Fibroblast of pulmonary artery (primary cell): ENCODE results near the gene PELI1.

ENCODE experiments used
- DNase-seq: peaks from one replicate; pipeline ENCODE4 v3.0.0-alpha.2; 2010; ENCODE audit warnings: low read depth
- H3K4me3 ChIP-seq: replicated peaks from 2 replicates; pipeline ENCODE4 v1.5.1; 2011; ENCODE audit warnings: low read depth, mild to moderate bottlenecking, control low read depth, low read length, moderate library complexity
- TF ChIP-seq, protein P1 (sequence below): IDR thresholded peaks from 2 replicates; pipeline ENCODE4 v1.5.1; 2011; ENCODE audit warnings: mild to moderate bottlenecking, control low read depth, low read length, inconsistent platforms; ENCODE audit errors: missing control alignments

The PELI1 gene

DNA sequence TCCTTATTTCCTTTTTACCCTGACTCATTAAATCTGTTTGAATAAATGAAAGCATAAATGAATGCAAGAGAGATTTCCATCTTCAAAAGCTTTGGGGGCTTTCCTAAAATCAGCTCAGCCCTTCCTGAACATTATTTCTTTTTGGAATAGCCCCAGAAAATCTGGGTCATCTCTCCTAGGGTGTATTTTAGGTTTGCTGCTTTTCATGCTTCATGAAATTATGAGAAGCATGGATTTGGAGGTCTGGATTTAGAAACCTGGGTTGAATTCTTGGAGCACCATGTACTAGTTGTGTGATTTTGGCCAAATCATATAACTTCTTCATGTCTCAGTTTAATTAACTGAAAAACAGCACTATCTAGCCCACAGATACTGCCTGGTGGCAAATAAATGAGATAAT, 24.0 kb upstream of the PELI1 start:
- no peak for DNase-seq
- no peak overlapping the region for H3K4me3 ChIP-seq
- TF ChIP-seq, protein P1, sequence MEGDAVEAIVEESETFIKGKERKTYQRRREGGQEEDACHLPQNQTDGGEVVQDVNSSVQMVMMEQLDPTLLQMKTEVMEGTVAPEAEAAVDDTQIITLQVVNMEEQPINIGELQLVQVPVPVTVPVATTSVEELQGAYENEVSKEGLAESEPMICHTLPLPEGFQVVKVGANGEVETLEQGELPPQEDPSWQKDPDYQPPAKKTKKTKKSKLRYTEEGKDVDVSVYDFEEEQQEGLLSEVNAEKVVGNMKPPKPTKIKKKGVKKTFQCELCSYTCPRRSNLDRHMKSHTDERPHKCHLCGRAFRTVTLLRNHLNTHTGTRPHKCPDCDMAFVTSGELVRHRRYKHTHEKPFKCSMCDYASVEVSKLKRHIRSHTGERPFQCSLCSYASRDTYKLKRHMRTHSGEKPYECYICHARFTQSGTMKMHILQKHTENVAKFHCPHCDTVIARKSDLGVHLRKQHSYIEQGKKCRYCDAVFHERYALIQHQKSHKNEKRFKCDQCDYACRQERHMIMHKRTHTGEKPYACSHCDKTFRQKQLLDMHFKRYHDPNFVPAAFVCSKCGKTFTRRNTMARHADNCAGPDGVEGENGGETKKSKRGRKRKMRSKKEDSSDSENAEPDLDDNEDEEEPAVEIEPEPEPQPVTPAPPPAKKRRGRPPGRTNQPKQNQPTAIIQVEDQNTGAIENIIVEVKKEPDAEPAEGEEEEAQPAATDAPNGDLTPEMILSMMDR: no peak

DNA sequence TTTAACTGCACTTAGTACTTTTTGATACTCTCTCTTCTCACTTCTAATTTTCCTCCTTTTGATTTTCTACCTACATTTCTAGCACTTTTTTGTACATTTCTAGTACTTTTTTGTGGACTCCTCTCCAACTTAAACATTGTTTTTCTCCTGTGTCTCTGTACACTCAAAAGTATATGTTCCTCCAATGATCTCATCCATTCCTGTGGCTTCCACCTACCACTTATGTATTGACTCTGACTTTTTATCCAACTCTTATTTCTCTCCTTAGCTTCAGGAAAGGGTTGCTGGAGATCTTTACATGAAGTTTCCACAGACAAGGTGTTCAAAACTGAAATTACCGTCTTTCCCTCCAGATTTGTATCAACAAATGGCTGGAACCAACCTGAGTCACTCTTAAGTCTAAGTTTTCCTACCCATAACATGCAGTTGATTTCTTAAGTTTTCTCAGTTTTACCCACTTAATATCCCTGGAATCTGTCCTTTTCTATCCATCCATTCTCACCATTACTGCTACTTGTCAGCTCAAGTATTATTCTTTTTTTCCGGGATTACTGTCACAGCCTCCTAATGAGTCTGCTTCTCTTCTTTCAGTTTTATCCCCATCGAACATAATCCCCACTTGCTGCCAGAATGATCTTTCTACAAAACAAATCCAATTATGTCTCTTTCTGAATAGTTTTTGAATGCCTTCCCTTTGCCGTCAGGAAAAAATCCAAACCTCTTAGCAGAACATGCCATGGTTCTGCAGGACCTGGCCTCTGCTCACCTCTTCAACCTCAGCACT, 22.6 kb upstream of the PELI1 start:
- DNase-seq: no peak
- no peak overlapping the region for H3K4me3 ChIP-seq
- TF ChIP-seq, protein P1: no peak

DNA sequence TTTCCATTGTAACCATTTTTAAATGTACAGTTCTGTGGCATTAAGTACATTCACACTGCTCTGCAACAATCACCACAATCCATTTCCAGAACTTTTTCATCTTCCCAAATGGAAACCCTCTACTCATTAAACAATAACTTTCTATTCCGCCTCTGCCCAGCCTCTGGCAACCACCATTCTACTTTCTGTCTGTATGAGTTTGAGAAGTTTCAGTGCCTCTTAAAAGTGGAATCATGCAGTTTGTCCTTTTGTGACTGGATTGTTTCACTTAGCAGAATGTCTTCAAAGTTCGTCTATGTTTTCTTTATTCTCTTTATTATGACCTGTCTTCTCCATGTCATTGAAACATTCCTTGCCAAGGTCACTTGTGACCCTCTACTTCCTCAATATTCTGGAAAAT, 22.0 kb upstream of the PELI1 start:
- TF ChIP-seq, protein P1: no peak
- no peak overlapping the region for H3K4me3 ChIP-seq
- no peak for DNase-seq

DNA sequence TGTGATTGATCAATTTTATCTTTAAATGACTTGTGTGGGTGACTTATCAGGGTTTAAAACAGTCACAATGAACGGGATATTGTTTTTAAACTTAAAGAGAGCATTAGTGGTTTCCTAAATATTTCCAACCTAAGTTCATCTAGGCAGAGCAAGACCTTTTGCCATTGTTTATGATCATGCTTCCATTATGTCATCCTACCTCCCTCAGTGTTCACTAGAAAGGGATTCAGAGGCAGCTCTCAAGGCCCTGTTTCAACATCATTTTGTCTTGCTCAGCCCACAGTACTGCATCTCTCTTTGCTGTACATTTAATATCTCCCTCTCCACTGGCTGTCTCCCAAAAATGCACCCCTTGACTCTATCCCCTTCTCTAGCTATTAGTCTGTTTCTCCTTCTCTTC, 21.5 kb upstream of the PELI1 start:
- TF ChIP-seq, protein P1: no peak
- peak; percentile 72 for DNase-seq
- no peak overlapping the region for H3K4me3 ChIP-seq

DNA sequence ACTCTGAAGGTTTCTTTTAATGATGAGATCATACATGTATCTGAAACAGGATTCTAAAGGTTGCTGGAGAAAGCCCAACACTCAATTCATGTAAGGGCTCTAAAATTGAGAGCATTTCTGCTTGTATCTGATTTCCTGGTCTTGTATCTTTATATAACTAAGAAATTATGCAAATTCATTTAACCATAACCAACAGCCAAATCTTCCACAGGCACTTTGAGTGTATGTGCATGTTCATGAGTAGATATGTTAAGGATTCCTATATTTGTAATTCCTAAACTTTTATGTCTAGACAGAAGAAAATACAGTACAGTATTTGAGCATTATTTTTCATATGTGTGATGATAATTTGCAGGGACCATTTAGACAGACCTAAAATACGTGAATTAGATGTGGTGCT, 20.4 kb upstream of the PELI1 start:
- H3K4me3 ChIP-seq: no peak overlapping the region
- TF ChIP-seq, protein P1: no peak
- DNase-seq: no peak

DNA sequence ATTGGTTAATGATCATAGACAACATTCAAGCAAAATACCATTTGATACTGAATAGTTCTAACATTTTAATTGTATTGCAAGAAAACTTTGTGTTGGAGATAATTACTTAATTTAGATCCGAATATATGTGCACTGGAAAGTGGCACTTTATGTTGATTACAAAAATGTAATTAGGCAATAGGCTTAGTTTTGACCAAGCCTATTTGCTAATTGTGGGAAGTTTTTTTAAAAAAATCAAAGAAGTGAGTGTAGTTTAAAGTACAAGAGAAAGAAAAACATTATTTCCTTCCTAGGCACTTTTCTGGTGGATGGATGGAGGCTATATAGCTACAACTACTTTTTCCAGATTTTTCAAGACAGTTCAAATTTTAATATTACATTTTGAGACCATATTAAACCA, 18.3 kb upstream of the PELI1 start:
- DNase-seq: no peak
- TF ChIP-seq, protein P1: no peak
- no peak overlapping the region for H3K4me3 ChIP-seq

DNA sequence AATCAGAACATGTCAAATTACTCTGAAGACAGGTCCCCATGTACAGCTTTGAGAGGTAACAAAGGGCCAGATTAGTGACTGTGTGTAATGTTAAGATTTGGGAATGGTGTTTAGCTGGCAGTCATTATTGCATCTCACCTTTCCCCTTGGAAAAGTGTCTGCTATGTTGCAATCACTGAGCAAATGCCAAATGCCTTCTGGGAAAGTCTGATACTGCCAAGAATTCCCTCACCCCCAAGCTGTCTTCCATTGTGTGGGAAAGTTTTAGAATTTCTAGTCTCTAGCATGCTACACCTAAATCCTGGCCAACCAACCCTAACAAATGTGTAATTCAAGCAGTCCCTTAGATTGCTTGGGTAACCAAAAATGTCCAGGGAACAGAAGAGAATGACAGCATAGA, 13.6 kb upstream of the PELI1 start:
- H3K4me3 ChIP-seq: no peak overlapping the region
- peak; percentile 88 for DNase-seq
- TF ChIP-seq, protein P1: no peak
